ENCODE measurements around the gene KRT80.

DNA sequence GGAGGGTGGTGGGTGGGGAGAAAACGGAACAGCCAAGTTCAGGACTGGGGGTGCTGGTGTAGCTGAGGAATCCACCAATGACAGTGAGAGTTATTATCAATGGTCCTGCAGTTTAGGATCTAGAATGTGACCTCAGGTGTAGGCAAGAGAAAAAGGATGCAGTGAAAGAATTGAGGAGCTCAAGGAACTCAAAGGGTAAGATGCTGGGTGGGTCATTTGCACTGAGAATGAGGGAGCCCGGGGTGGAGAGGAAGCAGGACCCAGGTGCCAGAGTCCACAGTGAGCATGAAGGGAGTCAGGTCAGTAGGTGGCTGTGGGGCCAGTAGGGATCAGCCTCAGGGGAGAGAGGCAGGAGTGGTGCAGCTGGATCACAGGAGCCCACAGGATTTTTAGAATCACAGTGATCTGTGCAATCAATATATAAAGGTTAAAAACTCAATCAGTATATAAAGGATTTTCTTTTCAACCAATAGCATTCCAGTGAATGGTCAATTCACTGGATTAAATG, 38.1 kb upstream of the KRT80 start:
- TF ChIP-seq, protein P1, sequence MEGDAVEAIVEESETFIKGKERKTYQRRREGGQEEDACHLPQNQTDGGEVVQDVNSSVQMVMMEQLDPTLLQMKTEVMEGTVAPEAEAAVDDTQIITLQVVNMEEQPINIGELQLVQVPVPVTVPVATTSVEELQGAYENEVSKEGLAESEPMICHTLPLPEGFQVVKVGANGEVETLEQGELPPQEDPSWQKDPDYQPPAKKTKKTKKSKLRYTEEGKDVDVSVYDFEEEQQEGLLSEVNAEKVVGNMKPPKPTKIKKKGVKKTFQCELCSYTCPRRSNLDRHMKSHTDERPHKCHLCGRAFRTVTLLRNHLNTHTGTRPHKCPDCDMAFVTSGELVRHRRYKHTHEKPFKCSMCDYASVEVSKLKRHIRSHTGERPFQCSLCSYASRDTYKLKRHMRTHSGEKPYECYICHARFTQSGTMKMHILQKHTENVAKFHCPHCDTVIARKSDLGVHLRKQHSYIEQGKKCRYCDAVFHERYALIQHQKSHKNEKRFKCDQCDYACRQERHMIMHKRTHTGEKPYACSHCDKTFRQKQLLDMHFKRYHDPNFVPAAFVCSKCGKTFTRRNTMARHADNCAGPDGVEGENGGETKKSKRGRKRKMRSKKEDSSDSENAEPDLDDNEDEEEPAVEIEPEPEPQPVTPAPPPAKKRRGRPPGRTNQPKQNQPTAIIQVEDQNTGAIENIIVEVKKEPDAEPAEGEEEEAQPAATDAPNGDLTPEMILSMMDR (IDR thresholded peaks at IDR 0.05): no peak
- no peak for TF ChIP-seq EP300 (IDR thresholded peaks at IDR 0.05)

All from suprapubic skin (tissue), 3 donors.